ENCODE measurements around the gene FHOD1. TPM values are rescaled to one million over a fixed set of nuclear protein-coding genes. Genes with fewer than 3 reads are reported as not detected.

FHOD1 gene
- total and polyA plus RNA-seq, 7 donors: 4.8 to 25.2 (median 9.2) TPM

DNA sequence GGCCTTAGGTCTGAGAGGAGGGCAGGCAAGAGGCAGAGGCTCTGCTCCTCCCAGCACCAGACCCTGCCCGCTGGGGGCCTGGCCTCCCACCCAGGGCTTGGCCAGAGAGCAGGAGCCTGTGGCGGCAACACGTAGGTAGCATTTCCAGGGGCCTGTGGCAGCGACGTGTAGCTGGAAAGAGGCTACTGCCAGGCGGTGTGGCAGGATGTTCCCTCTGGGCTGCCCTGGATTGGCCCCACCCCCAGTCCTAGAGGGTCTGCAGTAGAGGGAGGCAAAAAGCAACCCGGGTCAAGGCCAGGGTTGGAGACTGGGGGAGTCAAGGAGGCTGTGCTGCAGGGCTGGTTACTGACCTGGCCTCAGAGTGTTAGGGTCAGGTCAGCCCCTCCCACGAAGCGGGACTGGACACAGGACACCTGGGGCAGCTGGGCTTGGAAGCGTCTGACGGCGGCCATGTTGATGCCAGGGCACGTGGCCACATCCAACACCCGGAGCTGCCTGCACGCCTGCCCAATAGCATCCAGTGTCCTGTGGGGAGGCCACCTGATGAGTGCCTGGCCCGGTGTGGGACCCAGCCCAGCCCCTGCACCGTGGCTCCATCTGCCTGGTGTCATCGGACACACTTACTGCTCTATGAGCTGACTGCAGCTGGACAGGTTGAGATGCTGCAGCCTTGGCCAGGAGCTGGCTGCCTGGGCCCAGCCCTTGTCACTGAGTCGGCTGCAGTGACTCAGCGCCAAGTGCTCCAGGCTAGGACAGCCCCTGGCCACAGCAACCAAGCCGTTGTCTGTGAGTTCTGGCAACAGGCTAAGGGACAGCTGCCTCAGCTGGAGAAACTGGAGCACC lies 39.8 kb downstream of the FHOD1 start:
- DNase-seq: no peak
- TF ChIP-seq EP300 (IDR thresholded peaks at IDR 0.05) (no peak), POLR2A (IDR thresholded peaks at IDR 0.05) (no peak), POLR2AphosphoS5 (IDR thresholded peaks at IDR 0.05) (no peak)
- TF ChIP-seq, protein P1, sequence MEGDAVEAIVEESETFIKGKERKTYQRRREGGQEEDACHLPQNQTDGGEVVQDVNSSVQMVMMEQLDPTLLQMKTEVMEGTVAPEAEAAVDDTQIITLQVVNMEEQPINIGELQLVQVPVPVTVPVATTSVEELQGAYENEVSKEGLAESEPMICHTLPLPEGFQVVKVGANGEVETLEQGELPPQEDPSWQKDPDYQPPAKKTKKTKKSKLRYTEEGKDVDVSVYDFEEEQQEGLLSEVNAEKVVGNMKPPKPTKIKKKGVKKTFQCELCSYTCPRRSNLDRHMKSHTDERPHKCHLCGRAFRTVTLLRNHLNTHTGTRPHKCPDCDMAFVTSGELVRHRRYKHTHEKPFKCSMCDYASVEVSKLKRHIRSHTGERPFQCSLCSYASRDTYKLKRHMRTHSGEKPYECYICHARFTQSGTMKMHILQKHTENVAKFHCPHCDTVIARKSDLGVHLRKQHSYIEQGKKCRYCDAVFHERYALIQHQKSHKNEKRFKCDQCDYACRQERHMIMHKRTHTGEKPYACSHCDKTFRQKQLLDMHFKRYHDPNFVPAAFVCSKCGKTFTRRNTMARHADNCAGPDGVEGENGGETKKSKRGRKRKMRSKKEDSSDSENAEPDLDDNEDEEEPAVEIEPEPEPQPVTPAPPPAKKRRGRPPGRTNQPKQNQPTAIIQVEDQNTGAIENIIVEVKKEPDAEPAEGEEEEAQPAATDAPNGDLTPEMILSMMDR (IDR thresholded peaks at IDR 0.05): no peak
- no peaks in the 10 kb centered on the region for H3K9me3 ChIP-seq
- no peaks in the 10 kb centered on the region for H3K27me3 ChIP-seq
- H3K36me3 ChIP-seq: peaks cover 0 to 4% (median 0%) of the 10 kb centered on the region in 4 donors
- intact Hi-C loops (cut with DNase I): no loop called here
- H3K4me3 ChIP-seq: no peak overlapping the region
- no peaks in the 10 kb centered on the region for H3K4me1 ChIP-seq
- 58 to 82% methylated on average over 21 of the region's 21 CpGs for WGBS, 2 donors
- H3K27ac ChIP-seq: no peak overlapping the region

GRCh38 chr16:67206838-67207248 lies 40.4 kb downstream of the FHOD1 start:
- 92 to 93% methylated on average over 3 of the region's 3 CpGs for WGBS, 2 donors
- Histone ChIP-seq H3K4me1 (no peaks in the 10 kb centered on the region), H3K36me3 (peaks cover 0 to 8% (median 3%) of the 10 kb centered on the region in 4 donors), H3K9me3 (no peaks in the 10 kb centered on the region), H3K27ac (no peak overlapping the region), H3K27me3 (no peaks in the 10 kb centered on the region), H3K4me3 (no peak overlapping the region)
- intact Hi-C loops (cut with DNase I): no loop called here
- TF ChIP-seq POLR2AphosphoS5 (IDR thresholded peaks at IDR 0.05) (no peak), EP300 (IDR thresholded peaks at IDR 0.05) (no peak), POLR2A (IDR thresholded peaks at IDR 0.05) (no peak)
- TF ChIP-seq, protein P1 (IDR thresholded peaks at IDR 0.05): no peak
- DNase-seq: no peak

- DNase-seq: no peak
- H3K36me3 ChIP-seq: peaks cover 0 to 14% (median 6%) of the 10 kb centered on the region in 4 donors
- H3K4me1 ChIP-seq: no peaks in the 10 kb centered on the region
- intact Hi-C loops (cut with DNase I): no loop called here
- no peak overlapping the region for H3K4me3 ChIP-seq
- no peaks in the 10 kb centered on the region for H3K9me3 ChIP-seq
- no peaks in the 10 kb centered on the region for H3K27me3 ChIP-seq
- TF ChIP-seq EP300 (IDR thresholded peaks at IDR 0.05) (no peak), POLR2A (IDR thresholded peaks at IDR 0.05) (no peak), POLR2AphosphoS5 (IDR thresholded peaks at IDR 0.05) (no peak)
- TF ChIP-seq, protein P1 (IDR thresholded peaks at IDR 0.05): no peak
- WGBS, 2 donors: 88 to 94% methylated on average over 8 of the region's 8 CpGs
- H3K27ac ChIP-seq: no peak overlapping the region
Measured at GRCh38 chr16:67206129-67206837, 41.0 kb downstream of the FHOD1 start.

DNA sequence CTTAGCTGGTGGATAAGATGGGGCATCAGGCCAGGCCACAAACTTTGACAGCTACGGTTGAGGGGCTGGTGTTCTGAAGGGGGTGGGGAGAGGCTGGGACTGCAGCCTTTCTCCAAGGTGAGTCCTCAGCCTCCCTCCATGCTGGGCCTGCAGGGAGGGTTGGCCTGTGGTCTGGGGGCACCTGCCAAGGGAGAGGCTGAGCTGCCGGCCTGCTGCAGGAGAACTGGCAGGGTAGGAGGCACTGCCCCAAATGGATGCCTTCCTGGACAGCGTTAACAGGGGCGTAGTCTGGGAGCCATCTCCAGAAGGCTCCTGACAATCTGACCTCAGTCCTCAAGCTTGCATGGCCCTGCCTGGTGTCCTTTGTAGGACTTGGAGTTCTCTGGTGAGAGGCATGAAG lies 43.2 kb downstream of the FHOD1 start:
- H3K4me1 ChIP-seq: peaks cover 0 to 9% (median 3%) of the 10 kb centered on the region in 4 donors

More for the DNA sequence above, 43.2 kb downstream of the FHOD1 start:
- intact Hi-C loops (cut with DNase I): no loop called here
- no peak for DNase-seq
- H3K4me3 ChIP-seq: no peak overlapping the region
- WGBS, 2 donors: 83 to 86% methylated on average over 4 of the region's 4 CpGs
- TF ChIP-seq POLR2A (IDR thresholded peaks at IDR 0.05) (no peak), EP300 (IDR thresholded peaks at IDR 0.05) (no peak), POLR2AphosphoS5 (IDR thresholded peaks at IDR 0.05) (no peak)
- TF ChIP-seq, protein P1 (IDR thresholded peaks at IDR 0.05): no peak
- no peaks in the 10 kb centered on the region for H3K27me3 ChIP-seq
- peaks cover 0 to 14% (median 6%) of the 10 kb centered on the region in 4 donors for H3K36me3 ChIP-seq
- H3K9me3 ChIP-seq: no peaks in the 10 kb centered on the region
- no peak overlapping the region for H3K27ac ChIP-seq
